Naive thymus-derived CD4-positive, alpha-beta T cell (primary cell): Measurements from ENCODE around the gene UTP15. TPM values are rescaled to one million over a fixed set of nuclear protein-coding genes. Genes with fewer than 3 reads are reported as not detected.

Source experiments
- ATAC-seq: fragments of 150-1000 bp; cut with Tn5 transposase; 2 replicates; pipeline ENCODE4 v1.10.0; 2021; ENCODE audit warnings: mild to moderate bottlenecking, moderate library complexity
- CTCF ChIA-PET: fragments of 350-600 bp; sonication (Branson Sonifier 250); formaldehyde crosslinking; loops from one replicate; lab custom pipeline; 2021; ENCODE audit warnings: antibody characterized with exemption; lab: Charles Lee
- POLR2A ChIA-PET: fragments of 350-600 bp; sonication (Branson Sonifier 250); formaldehyde crosslinking; loops from one replicate; lab custom pipeline; 2021; ENCODE audit warnings: antibody characterized with exemption, inconsistent platforms; lab: Charles Lee
- DNase-seq, 9 donors: peaks; one replicate each; pipeline versions ENCODE4 v3.0.0 to v3.0.0-alpha.2; 2020 to 2022; ENCODE audit warnings: mixed read lengths in 1 of 9
- H3K27ac ChIP-seq: one replicate; pipeline ENCODE4 v1.7.0; 2013; ENCODE audit warnings: mild to moderate bottlenecking, low read depth, low read length, moderate library complexity
- H3K27me3 ChIP-seq, 2 donors: one replicate each; pipeline ENCODE4 v1.7.0; 2013; ENCODE audit warnings: low read length in 2 of 2, mild to moderate bottlenecking in 2 of 2, moderate library complexity in 2 of 2; ENCODE audit not compliant: control insufficient read depth in 2 of 2, insufficient read depth in 2 of 2
- H3K36me3 ChIP-seq, 3 experiments: 1 replicate in 2 of 3; 2 replicates in 1 of 3; pipeline ENCODE4 v1.7.0; 2013; ENCODE audit warnings: low read length in 3 of 3, mild to moderate bottlenecking in 3 of 3, moderate library complexity in 1 of 3; ENCODE audit not compliant: insufficient read depth in 3 of 3, control insufficient read depth in 2 of 3
- H3K4me1 ChIP-seq, 2 donors: one replicate each; pipeline ENCODE4 v1.7.0; 2013; ENCODE audit warnings: low read length in 2 of 2, mild to moderate bottlenecking in 2 of 2, moderate library complexity in 1 of 2; ENCODE audit not compliant: control insufficient read depth in 2 of 2, insufficient read depth in 2 of 2
- H3K4me3 ChIP-seq: 2 replicates; pipeline ENCODE4 v1.7.0; 2013; ENCODE audit warnings: mild to moderate bottlenecking, low read length
- H3K9me3 ChIP-seq, 3 experiments: 1 replicate in 2 of 3; 2 replicates in 1 of 3; pipeline ENCODE4 v1.7.0; 2013; ENCODE audit warnings: low read length in 3 of 3; ENCODE audit not compliant: control insufficient read depth in 2 of 3
- H3K27ac Mint-ChIP-seq, 9 donors: one replicate each; pipeline ENCODE4 v1.8.0; 2020 to 2022; ENCODE audit warnings: mixed read lengths in 9 of 9, mild to moderate bottlenecking in 8 of 9, moderate library complexity in 5 of 9, inconsistent platforms in 2 of 9
- H3K27me3 Mint-ChIP-seq, 5 donors: one replicate each; pipeline ENCODE4 v1.8.0; 2021 to 2022; ENCODE audit warnings: mixed read lengths in 5 of 5, mild to moderate bottlenecking in 1 of 5
- H3K36me3 Mint-ChIP-seq, 5 donors: one replicate each; pipeline ENCODE4 v1.8.0; 2020 to 2022; ENCODE audit warnings: mixed read lengths in 5 of 5, mild to moderate bottlenecking in 3 of 5, inconsistent platforms in 1 of 5
- H3K4me1 Mint-ChIP-seq, 7 donors: one replicate each; pipeline ENCODE4 v1.8.0; 2020 to 2022; ENCODE audit warnings: mixed read lengths in 7 of 7, mild to moderate bottlenecking in 3 of 7, inconsistent platforms in 1 of 7
- H3K4me3 Mint-ChIP-seq, 10 donors: one replicate each; pipeline ENCODE4 v1.8.0; 2020 to 2022; ENCODE audit warnings: mild to moderate bottlenecking in 10 of 10, mixed read lengths in 10 of 10, moderate library complexity in 6 of 10, inconsistent platforms in 2 of 10
- H3K9me3 Mint-ChIP-seq, 11 donors: one replicate each; pipeline ENCODE4 v1.8.0; 2020 to 2022; ENCODE audit warnings: mixed read lengths in 11 of 11, mild to moderate bottlenecking in 4 of 11, inconsistent platforms in 1 of 11, moderate library complexity in 1 of 11
- intact Hi-C, 2 donors: fragments of 100-400 bp; cut with micrococcal nuclease; formaldehyde crosslinking; loops; one replicate each; pipeline ENCODE4 v1.15.1; 2023
- polyA plus RNA-seq, 2 donors: library from polyadenylated mRNA; unstranded; fragments of 300-500 nt; fragmentation: Illumina TruSeq; gene quantifications; one replicate each; pipeline ENCODE4 v1.2.3, GENCODE V29; 2021
- total RNA-seq, 6 experiments: library from RNA in 5 of 6; stranded (reverse) in 5 of 6; gene quantifications; 1 replicate in 5 of 6; 2 replicates in 1 of 6; pipeline ENCODE4 v1.2.3 and lab custom pipeline; 2021 to 2026

UTP15 gene
- total and polyA plus RNA-seq, 7 experiments from 2014 or later = 8.1 to 46.5 (median 24.0) TPM

- no peaks in the 10 kb centered on the region for H3K36me3 ChIP-seq
- H3K27me3 ChIP-seq = no peaks in the 10 kb centered on the region
- Mint-ChIP-seq H3K27me3 (peaks cover 7 to 47% (median 20%) of the 10 kb centered on the region in 5 donors), H3K36me3 (no peaks in the 10 kb centered on the region), H3K27ac (no peak overlapping the region), H3K4me1 (no peaks in the 10 kb centered on the region), H3K4me3 (no peak overlapping the region), H3K9me3 (no peaks in the 10 kb centered on the region)
- CTCF ChIA-PET = interaction anchor here (0.6 kb wide), 1 partner anchor 8 kb away, joined by 3 read pairs; no protein-coding TSS in a partner anchor
- POLR2A ChIA-PET = no interaction called here
- DNase-seq (no peak), ATAC-seq (no peak)
- no peak overlapping the region for H3K27ac ChIP-seq
- H3K4me1 ChIP-seq = no peaks in the 10 kb centered on the region
- no peaks in the 10 kb centered on the region for H3K9me3 ChIP-seq
- intact Hi-C loops = no loop called here
- no peak overlapping the region for H3K4me3 ChIP-seq
These were observed 37.3 kb upstream of the UTP15 start for GRCh38 chr5:73528248-73528647.

- Mint-ChIP-seq H3K9me3 (no peaks in the 10 kb centered on the region), H3K27ac (no peak overlapping the region), H3K4me3 (no peak overlapping the region), H3K4me1 (no peaks in the 10 kb centered on the region), H3K36me3 (no peaks in the 10 kb centered on the region), H3K27me3 (peaks cover 7 to 50% (median 27%) of the 10 kb centered on the region in 5 donors)
- CTCF ChIA-PET = interaction anchor here (0.6 to 1.8 kb wide), 2 partner anchors 9 kb away, joined by 3 to 6 read pairs; no protein-coding TSS in a partner anchor
- H3K4me1 ChIP-seq = no peaks in the 10 kb centered on the region
- POLR2A ChIA-PET = no interaction called here
- H3K27me3 ChIP-seq = no peaks in the 10 kb centered on the region
- H3K27ac ChIP-seq = no peak overlapping the region
- ATAC-seq (no peak), DNase-seq (no peak)
- intact Hi-C loops = no loop called here
- no peaks in the 10 kb centered on the region for H3K36me3 ChIP-seq
- no peak overlapping the region for H3K4me3 ChIP-seq
- H3K9me3 ChIP-seq = no peaks in the 10 kb centered on the region
These were observed 36.5 kb upstream of the UTP15 start for GRCh38 chr5:73529081-73529480.

- CTCF ChIA-PET = interaction anchor here (0.6 kb wide), 1 partner anchor 13 kb away, joined by 3 read pairs; no protein-coding TSS in a partner anchor
- peaks cover 0 to 1% (median 0%) of the 10 kb centered on the region in 7 donors for H3K4me1 Mint-ChIP-seq
- no peaks in the 10 kb centered on the region for H3K36me3 Mint-ChIP-seq
- DNase-seq (no peak), ATAC-seq (no peak)
- POLR2A ChIA-PET = no interaction called here
- no peaks in the 10 kb centered on the region for H3K9me3 Mint-ChIP-seq
- Histone ChIP-seq H3K27ac (no peak overlapping the region), H3K36me3 (no peaks in the 10 kb centered on the region), H3K9me3 (no peaks in the 10 kb centered on the region), H3K4me1 (no peaks in the 10 kb centered on the region), H3K27me3 (no peaks in the 10 kb centered on the region), H3K4me3 (no peak overlapping the region)
- H3K27ac Mint-ChIP-seq = no peak overlapping the region
- no peak overlapping the region for H3K4me3 Mint-ChIP-seq
- peaks cover 7 to 59% (median 24%) of the 10 kb centered on the region in 5 donors for H3K27me3 Mint-ChIP-seq
- intact Hi-C loops = loop anchor here in 1 of 2 donors (10.0 kb wide), 1 partner anchor 577 kb away; the partner anchor contains the start of gene FCHO2
These were observed 34.2 kb upstream of the UTP15 start for GRCh38 chr5:73531356-73531755.

GRCh38 chr5:73532195-73532594 is 33.3 kb upstream of the UTP15 start:
- no peaks in the 10 kb centered on the region for H3K4me1 ChIP-seq
- H3K4me1 Mint-ChIP-seq = peaks cover 0 to 3% (median 0%) of the 10 kb centered on the region in 7 donors
- H3K27ac ChIP-seq = no peak overlapping the region
- no peaks in the 10 kb centered on the region for H3K9me3 Mint-ChIP-seq
- POLR2A ChIA-PET = no interaction called here
- ATAC-seq (no peak), DNase-seq (no peak)
- CTCF ChIA-PET = no interaction called here
- H3K36me3 Mint-ChIP-seq = no peaks in the 10 kb centered on the region
- no peak overlapping the region for H3K4me3 ChIP-seq
- peaks cover 7 to 59% (median 24%) of the 10 kb centered on the region in 5 donors for H3K27me3 Mint-ChIP-seq
- no peak overlapping the region for H3K27ac Mint-ChIP-seq
- no peak overlapping the region for H3K4me3 Mint-ChIP-seq
- no peaks in the 10 kb centered on the region for H3K27me3 ChIP-seq
- H3K9me3 ChIP-seq = no peaks in the 10 kb centered on the region
- H3K36me3 ChIP-seq = no peaks in the 10 kb centered on the region
- intact Hi-C loops = loop anchor here in 1 of 2 donors (10.0 kb wide), 1 partner anchor 577 kb away; the partner anchor contains the start of gene FCHO2

GRCh38 chr5:73534011-73534644 is 31.4 kb upstream of the UTP15 start:
- ChIA-PET POLR2A (no interaction called here), CTCF (interaction anchor here (0.9 to 5.3 kb wide), 2 partner anchors 13 to 14 kb away, joined by 3 to 38 read pairs; no protein-coding TSS in a partner anchor)
- H3K27ac ChIP-seq = no peak overlapping the region
- ATAC-seq = no peak
- no peaks in the 10 kb centered on the region for H3K9me3 ChIP-seq
- no peak for DNase-seq
- no peaks in the 10 kb centered on the region for H3K27me3 ChIP-seq
- H3K4me3 ChIP-seq = no peak overlapping the region
- Mint-ChIP-seq H3K27me3 (peaks cover 7 to 45% (median 21%) of the 10 kb centered on the region in 5 donors), H3K9me3 (no peaks in the 10 kb centered on the region), H3K4me1 (peaks cover 0 to 3% (median 0%) of the 10 kb centered on the region in 7 donors), H3K4me3 (no peak overlapping the region), H3K27ac (no peak overlapping the region), H3K36me3 (no peaks in the 10 kb centered on the region)
- no peaks in the 10 kb centered on the region for H3K36me3 ChIP-seq
- intact Hi-C loops = loop anchor here in 1 of 2 donors (10.0 kb wide), 1 partner anchor 579 kb away; the partner anchor contains the start of gene FCHO2
- no peaks in the 10 kb centered on the region for H3K4me1 ChIP-seq

- intact Hi-C loops = loop anchor here in 1 of 2 donors (10.0 kb wide), 1 partner anchor 580 kb away; the partner anchor contains the start of gene FCHO2
- ChIA-PET CTCF (interaction anchor here (0.6 to 5.3 kb wide), 4 partner anchors 11 to 897 kb away, joined by 3 to 38 read pairs (median 6); partner anchors contain the start of gene BTF3), POLR2A (no interaction called here)
- H3K27ac ChIP-seq = no peak overlapping the region
- H3K27me3 Mint-ChIP-seq = peaks cover 10 to 38% (median 24%) of the 10 kb centered on the region in 5 donors
- H3K4me1 Mint-ChIP-seq = peaks cover 0 to 3% (median 0%) of the 10 kb centered on the region in 7 donors
- H3K4me3 ChIP-seq = no peak overlapping the region
- ATAC-seq = no peak
- H3K27me3 ChIP-seq = no peaks in the 10 kb centered on the region
- no peak overlapping the region for H3K27ac Mint-ChIP-seq
- H3K4me3 Mint-ChIP-seq = no peak overlapping the region
- no peaks in the 10 kb centered on the region for H3K9me3 ChIP-seq
- H3K36me3 ChIP-seq = no peaks in the 10 kb centered on the region
- H3K36me3 Mint-ChIP-seq = no peaks in the 10 kb centered on the region
- no peaks in the 10 kb centered on the region for H3K4me1 ChIP-seq
- DNase-seq = no peak
- no peaks in the 10 kb centered on the region for H3K9me3 Mint-ChIP-seq
These were observed 30.6 kb upstream of the UTP15 start for GRCh38 chr5:73534971-73535370.
